GM21825 (cell line): Measurements from ENCODE around the gene SMYD4.
"Not testable (repeated sequence)": the region's sequence is repeated elsewhere in the genome, so short reads cannot be mapped to it uniquely, and the experiment has no call there.

Experiments
- ATAC-seq: cut with Tn5 transposase; IDR thresholded peaks from one replicate; pipeline ENCODE4 v1.9.1; 2021; ENCODE audit warnings: mild to moderate bottlenecking, moderate library complexity; ENCODE audit not compliant: unreplicated experiment

Gene SMYD4

GRCh38 chr17:1834380-1835149, 4.9 kb upstream of the SMYD4 start:
- ATAC-seq: peak; percentile 49

GRCh38 chr17:1830288-1830687, 586 bp upstream of the SMYD4 start:
- no peak for ATAC-seq

GRCh38 chr17:1829216-1829591, 498 bp downstream of the SMYD4 start:
- no peak for ATAC-seq

GRCh38 chr17:1820528-1821252, 9.0 kb downstream of the SMYD4 start:
- no peak for ATAC-seq

- no peak for ATAC-seq
These were observed 16.6 kb downstream of the SMYD4 start for GRCh38 chr17:1813088-1813487.

GRCh38 chr17:1810450-1811103, 19.1 kb downstream of the SMYD4 start:
- no peak for ATAC-seq

GRCh38 chr17:1809815-1810214, 19.9 kb downstream of the SMYD4 start:
- ATAC-seq: not testable (repeated sequence)

GRCh38 chr17:1808644-1809043, 21.1 kb downstream of the SMYD4 start:
- ATAC-seq: no peak

- ATAC-seq: no peak
These were observed 21.8 kb downstream of the SMYD4 start for GRCh38 chr17:1807890-1808289.

- ATAC-seq: no peak
These were observed 26.4 kb downstream of the SMYD4 start for GRCh38 chr17:1803280-1803679.

GRCh38 chr17:1802429-1802828, 27.3 kb downstream of the SMYD4 start:
- ATAC-seq: no peak

GRCh38 chr17:1800712-1801111, 29.0 kb downstream of the SMYD4 start:
- no peak for ATAC-seq

GRCh38 chr17:1800240-1800639, 29.5 kb downstream of the SMYD4 start:
- no peak for ATAC-seq

- not testable (repeated sequence) for ATAC-seq
These were observed 31.9 kb downstream of the SMYD4 start for GRCh38 chr17:1797846-1798245.

GRCh38 chr17:1797323-1797722, 32.4 kb downstream of the SMYD4 start:
- ATAC-seq: no peak

GRCh38 chr17:1796800-1797199, 32.9 kb downstream of the SMYD4 start:
- no peak for ATAC-seq

- no peak for ATAC-seq
These were observed 36.3 kb downstream of the SMYD4 start for GRCh38 chr17:1793447-1793806.

GRCh38 chr17:1792495-1793446, 36.9 kb downstream of the SMYD4 start:
- no peak for ATAC-seq

GRCh38 chr17:1789936-1790335, 39.8 kb downstream of the SMYD4 start:
- ATAC-seq: no peak

GRCh38 chr17:1787301-1787902, 42.3 kb downstream of the SMYD4 start:
- ATAC-seq: no peak
